IMR-90 (cell line): Measurements from ENCODE around the gene AEN. TPM values are rescaled to one million over a fixed set of nuclear protein-coding genes. Genes with fewer than 3 reads are reported as not detected.

ENCODE experiments used
- ATAC-seq: fragments of 200-7000 bp; cut with Tn5 transposase; 2 replicates; pipeline ENCODE4 v1.9.1; 2020; ENCODE audit warnings: low read depth, mild to moderate bottlenecking, moderate library complexity
- BruUV-seq: library from RNA; stranded (reverse); fragments of 400-500 nt; replicated peaks from 2 replicates; lab custom pipeline; 2021; lab: Mats Ljungman, UMichigan
- CTCF ChIA-PET: fragments of 300-600 bp; formaldehyde crosslinking; extraction: SDS; loops from one replicate; lab custom pipeline; 2021; ENCODE audit warnings: antibody characterized with exemption; lab: Yijun Ruan, JAX
- POLR2A ChIA-PET: fragments of 300-600 bp; sonication (Branson Sonifier 250); formaldehyde crosslinking; loops from one replicate; lab custom pipeline; 2022; ENCODE audit warnings: antibody characterized with exemption; ENCODE audit not compliant: unreplicated experiment; lab: Charles Lee
- DNase-seq: peaks from one replicate; pipeline ENCODE4 v3.0.0; 2013
- H2AFZ ChIP-seq: replicated peaks from 2 replicates; pipeline ENCODE3; 2013; ENCODE audit warnings: low read length, mild to moderate bottlenecking; ENCODE audit not compliant: poor library complexity
- H2AK5ac ChIP-seq: 2 replicates; pipeline ENCODE4 v1.6.1; 2013; ENCODE audit warnings: low read depth, low read length, inconsistent platforms
- H2AK9ac ChIP-seq: replicated peaks from 2 replicates; pipeline ENCODE3; 2013; ENCODE audit warnings: mild to moderate bottlenecking, low read depth, low read length, moderate library complexity; ENCODE audit not compliant: poor library complexity
- H2BK120ac ChIP-seq: 2 replicates; pipeline ENCODE4 v1.6.1; 2013; ENCODE audit warnings: low read depth, low read length, inconsistent platforms
- H2BK15ac ChIP-seq: 3 replicates; pipeline ENCODE4 v1.6.1; 2013; ENCODE audit warnings: low read depth, low read length, inconsistent platforms
- H2BK20ac ChIP-seq: 2 replicates; pipeline ENCODE4 v1.6.1; 2013; ENCODE audit warnings: low read depth, mild to moderate bottlenecking, inconsistent platforms, low read length, moderate library complexity
- H2BK5ac ChIP-seq: 2 replicates; pipeline ENCODE4 v1.6.1; 2013; ENCODE audit warnings: mild to moderate bottlenecking, low read depth, low read length, inconsistent platforms; ENCODE audit not compliant: poor library complexity, severe bottlenecking
- H3K14ac ChIP-seq: replicated peaks from 2 replicates; pipeline ENCODE4 v1.6.1; 2013; ENCODE audit warnings: low read depth, low read length, inconsistent platforms
- H3K18ac ChIP-seq: 2 replicates; pipeline ENCODE4 v1.6.1; 2013; ENCODE audit warnings: low read depth, low read length, control low read depth
- H3K23ac ChIP-seq: 2 replicates; pipeline ENCODE4 v1.6.1; 2013; ENCODE audit warnings: low read depth, low read length, inconsistent platforms
- H3K27ac ChIP-seq: 2 replicates; pipeline ENCODE4 v1.5.1; 2013; ENCODE audit warnings: mild to moderate bottlenecking, control low read depth, low read length; ENCODE audit not compliant: insufficient read depth
- H3K27me3 ChIP-seq: 2 replicates; pipeline ENCODE4 v1.6.1; 2013; ENCODE audit warnings: low read length; ENCODE audit not compliant: control insufficient read depth, insufficient read depth
- H3K36me3 ChIP-seq: 2 replicates; pipeline ENCODE4 v1.6.1; 2013; ENCODE audit warnings: low read length, mixed read lengths; ENCODE audit not compliant: control insufficient read depth, insufficient read depth
- H3K4ac ChIP-seq: 2 replicates; pipeline ENCODE4 v1.6.1; 2013; ENCODE audit warnings: low read depth, low read length, inconsistent platforms
- H3K4me1 ChIP-seq: 2 replicates; pipeline ENCODE4 v1.6.1; 2013; ENCODE audit warnings: low read length, mixed read lengths; ENCODE audit not compliant: control insufficient read depth, insufficient read depth
- H3K4me2 ChIP-seq: 2 replicates; pipeline ENCODE4 v1.6.1; 2013; ENCODE audit warnings: low read depth, mild to moderate bottlenecking, control low read depth, low read length, moderate library complexity
- H3K4me3 ChIP-seq: 2 replicates; pipeline ENCODE4 v1.5.1; 2013; ENCODE audit warnings: low read depth, mild to moderate bottlenecking, control low read depth, low read length, moderate library complexity; ENCODE audit not compliant: insufficient read depth
- H3K56ac ChIP-seq: 2 replicates; pipeline ENCODE4 v1.6.1; 2013; ENCODE audit warnings: low read length, inconsistent platforms; ENCODE audit not compliant: insufficient read depth; ENCODE audit errors: extremely low read depth
- H3K79me1 ChIP-seq, 2 experiments: 2 replicates each; pipeline ENCODE4 v1.6.1; 2013; ENCODE audit warnings: low read length in 2 of 2, inconsistent platforms in 1 of 2, low read depth in 1 of 2
- H3K9ac ChIP-seq: 2 replicates; pipeline ENCODE4 v1.6.1; 2013; ENCODE audit warnings: low read depth, low read length, control low read depth
- H3K9me1 ChIP-seq: 2 replicates; pipeline ENCODE4 v1.6.1; 2013; ENCODE audit warnings: low read length, inconsistent platforms; ENCODE audit not compliant: insufficient read depth
- H3K9me3 ChIP-seq: 2 replicates; pipeline ENCODE4 v1.6.1; 2013; ENCODE audit warnings: low read length; ENCODE audit not compliant: control insufficient read depth, insufficient read depth
- H4K20me1 ChIP-seq: 2 replicates; pipeline ENCODE4 v1.6.1; 2013; ENCODE audit warnings: low read length, inconsistent platforms; ENCODE audit not compliant: insufficient read depth
- H4K5ac ChIP-seq: 2 replicates; pipeline ENCODE4 v1.6.1; 2013; ENCODE audit warnings: mild to moderate bottlenecking, low read depth, low read length, control low read depth
- H4K8ac ChIP-seq, 2 experiments: 2 replicates each; pipeline ENCODE4 v1.6.1; 2013; ENCODE audit warnings: low read depth in 2 of 2, low read length in 2 of 2, control low read depth in 1 of 2, inconsistent platforms in 1 of 2
- H4K91ac ChIP-seq: 2 replicates; pipeline ENCODE4 v1.6.1; 2013; ENCODE audit warnings: low read depth, low read length, inconsistent platforms; ENCODE audit not compliant: insufficient read depth
- FOS ChIP-seq: fragments of 150-350 bp; IDR thresholded peaks from 2 replicates; pipeline ENCODE4 v1.6.1; 2016; ENCODE audit warnings: low read depth, low read length
- RFX5 ChIP-seq: IDR thresholded peaks from 2 replicates; pipeline ENCODE4 v1.8.0; 2012; ENCODE audit warnings: low read depth, mild to moderate bottlenecking, low read length, moderate library complexity
- WGBS, 2 experiments: methylation state at CpG; one replicate each; pipeline versions ENCODE4 v1.1.5 to v1.1.7; 2013; ENCODE audit warnings: missing lambda C conversion rate in 2 of 2; ENCODE audit not compliant: insufficient read length in 1 of 2; ENCODE audit errors: extremely low coverage in 2 of 2; 5-methylcytosine and 5-hydroxymethylcytosine counted together
- dilution Hi-C: fragments of 300-500 bp; cut with HindIII; formaldehyde crosslinking; loops from one replicate; pipeline ENCODE4 v1.14.3; 2018; ENCODE audit warnings: low sequenced_read_pairs; ENCODE audit not compliant: unreplicated experiment
- in situ Hi-C: fragments of 300-500 bp; cut with MboI; formaldehyde crosslinking; loops from 3 replicates; pipeline ENCODE4 v1.14.3; 2019; ENCODE audit warnings: low sequenced_read_pairs, inconsistent platforms, mixed read lengths
- intact Hi-C: fragments of 100-400 bp; cut with micrococcal nuclease; formaldehyde crosslinking; loops from 2 replicates; pipeline ENCODE4 v1.10.0; 2022
- polyA plus RNA-seq, 3 experiments: library from polyadenylated mRNA; depleted of rRNA; stranded (reverse); fragments of >200 nt; gene quantifications; 2 replicates each; pipeline ENCODE4 v1.2.3, GENCODE V29; 2012; ENCODE audit warnings: low replicate concordance in 1 of 3
- total RNA-seq: library from RNA; depleted of rRNA; stranded (reverse); fragments of >200 nt; gene quantifications from 2 replicates; pipeline ENCODE4 v1.2.3, GENCODE V29; 2012

The AEN gene
- total and polyA plus RNA-seq, 2 of the 4 experiments (the other 2 are of a cell fraction) = 48.6 to 85.5 TPM

GRCh38 chr15:88619796-88620195 is 1.3 kb upstream of the AEN start:
- Histone ChIP-seq H2AFZ (no peak overlapping the region), H3K14ac (no peak overlapping the region), H2BK120ac (no peak overlapping the region), H4K20me1 (peaks cover 32% of the 10 kb centered on the region), H3K27me3 (no peaks in the 10 kb centered on the region), H3K79me1 (peaks cover 0 to 27% of the 10 kb centered on the region in 2 experiments; a peak in 2 of 4 replicates), H2BK15ac (no peak overlapping the region), H3K9ac (no peak overlapping the region), H3K4me2 (no peak overlapping the region), H2BK20ac (no peak overlapping the region), H2AK5ac (no peak overlapping the region), H3K18ac (no peak overlapping the region), H3K4me3 (no peak overlapping the region), H3K27ac (no peak overlapping the region), H3K9me3 (no peaks in the 10 kb centered on the region), H2BK5ac (no peak overlapping the region), H4K91ac (no peak overlapping the region), H3K23ac (no peak overlapping the region), H3K36me3 (peaks cover 4% of the 10 kb centered on the region), H4K5ac (no peak overlapping the region), H3K4me1 (peaks cover 12% of the 10 kb centered on the region), H3K9me1 (peaks cover 14% of the 10 kb centered on the region), H3K56ac (no peak overlapping the region), H2AK9ac (peak overlapping the region; percentile 29), H3K4ac (no peak overlapping the region), H4K8ac (no peak overlapping the region)
- no peak for DNase-seq
- in situ Hi-C loops (loop anchor here (5.0 kb wide), 1 partner anchor 152 kb away; the partner anchor contains the start of genes MRPL46 and MRPS11), dilution Hi-C loops (no loop called here), intact Hi-C loops (no loop called here)
- TF ChIP-seq FOS = no peak
- no peak for TF ChIP-seq RFX5
- no CpG with 5 or more reads among the region's 2 CpGs for WGBS, 2 experiments
- POLR2A ChIA-PET = no interaction called here
- no TSS peak for BruUV-seq
- CTCF ChIA-PET = interaction anchor here (1.2 kb wide), 1 partner anchor 143 kb away, joined by 3 read pairs; no protein-coding TSS in a partner anchor
- no peak for ATAC-seq
